Heart left ventricle (tissue), 13 donors: Measurements from ENCODE around the gene SLC22A2.

ENCODE experiments used
- CTCF ChIP-seq, 12 donors: fragments of 200-600 bp; sonication (generic) in 4 of 12; IDR thresholded peaks; one replicate each; pipeline versions ENCODE4 v1.5.0 to v1.8.0; 2018 to 2022; ENCODE audit warnings: antibody characterized with exemption in 12 of 12, mild to moderate bottlenecking in 5 of 12
- POLR2A ChIP-seq, 2 donors: fragments of 450-650 bp; IDR thresholded peaks; one replicate each; pipeline ENCODE4 v1.6.1; 2017; ENCODE audit warnings: antibody characterized with exemption in 2 of 2, mild to moderate bottlenecking in 2 of 2, moderate library complexity in 2 of 2
- donor health status: ischemic (EF 13 %, LVEDD 7.1; RV severe dilation, severe dysfunction).
- donor health status: DM: no; HTN: yes; CAD: no.
- donor health status: DM: no; HTN: no; CAD: no.
- donor health status: ischemic (EF 25% LVEDD 6.9; RV normal size, moderate dysfunction).
- donor health status: ischemic (EF 25% LVEDD 5.7; RV mildly dilated, moderate dysfunction).
- donor health status: ischemic (EF 35%, LVEDD 5.7; RV mildly dilated, moderate dysfunction).
- donor health status: nonischemic (EF 11% LVEDD 7.7; RV severe dilation, severe dysfunction).
- donor health status: DM: yes; HTN: yes; CAD: no.
- donor health status: PGD.
- donor health status: ischemic (EF 29% LVEDD 5.4; RV normal size, mild dysfunction).
- donor health status: nonischemic (EF 23%, LVEDD 6.1; RV moderate dilation, normal function).

GRCh38 chr6:160263196-160263939 lies 4.7 kb upstream of the SLC22A2 start:
- TF ChIP-seq CTCF (IDR thresholded peaks at IDR 0.05), result no peak
- TF ChIP-seq POLR2A (IDR thresholded peaks at IDR 0.05), result no peak
